Activated T-helper 9 cell treated with anti-CD3 and anti-CD28 coated beads, Interleukin-2, amount 50 U/mL, for 16 hours (primary cell): ENCODE data around the gene TUT1.
"Not testable (repeated sequence)": the region's sequence is repeated elsewhere in the genome, so short reads cannot be mapped to it uniquely, and the experiment has no call there.

Experiments
- DNase-seq: peaks from one replicate; pipeline ENCODE4 v3.0.0-alpha.2; 2020; ENCODE audit warnings: low read depth

Gene TUT1

GRCh38 chr11:62603776-62604299, 12.5 kb upstream of the TUT1 start:
- no peak for DNase-seq

GRCh38 chr11:62603072-62603408, 11.7 kb upstream of the TUT1 start:
- DNase-seq = no peak

DNA sequence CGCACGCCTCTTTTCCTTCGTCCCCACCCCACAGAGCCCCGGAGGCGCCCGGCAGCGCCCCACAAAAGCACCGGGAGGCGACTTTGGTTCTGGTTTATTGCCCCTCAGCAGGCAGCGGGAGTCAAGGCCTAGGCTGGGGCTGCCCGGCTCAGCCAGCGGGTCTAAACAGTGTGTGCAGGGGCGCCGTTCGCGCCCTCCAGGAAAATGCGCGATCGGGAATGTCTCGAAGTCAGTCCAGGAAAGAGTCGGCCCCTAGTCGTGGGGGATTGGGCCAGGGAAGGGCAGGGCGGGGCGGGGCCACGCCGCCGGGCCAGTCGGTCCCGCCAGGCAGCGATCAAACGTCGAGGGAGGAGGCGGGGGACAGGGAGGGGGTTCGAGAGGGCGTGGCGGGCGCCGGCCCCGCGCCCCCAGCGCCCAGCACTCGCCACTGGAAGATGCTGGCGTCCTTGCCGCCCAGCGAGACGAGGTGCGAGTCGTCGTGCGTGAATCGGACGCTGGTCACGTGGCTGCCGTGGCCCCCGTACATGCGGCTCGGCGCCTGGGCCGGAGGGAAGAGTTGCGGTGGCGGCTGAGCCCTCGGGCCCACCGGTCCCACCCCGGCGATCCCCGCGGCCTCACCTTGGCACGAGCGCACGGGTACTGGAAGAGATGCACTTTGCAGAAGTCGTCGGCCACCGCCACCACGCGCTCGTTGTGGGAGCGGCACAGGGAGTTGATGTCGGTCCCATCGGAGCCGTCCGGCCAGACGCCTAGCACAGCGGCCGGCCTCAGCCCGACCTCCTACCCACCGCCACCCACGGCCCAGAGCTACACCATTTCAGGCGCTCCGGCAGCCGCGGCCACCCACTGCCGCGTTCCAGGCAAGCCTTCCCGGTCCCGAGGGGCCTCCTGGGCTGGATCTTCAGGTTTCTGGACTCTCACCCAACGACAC, 11.1 kb upstream of the TUT1 start:
- DNase-seq = peak; percentile 32

DNA sequence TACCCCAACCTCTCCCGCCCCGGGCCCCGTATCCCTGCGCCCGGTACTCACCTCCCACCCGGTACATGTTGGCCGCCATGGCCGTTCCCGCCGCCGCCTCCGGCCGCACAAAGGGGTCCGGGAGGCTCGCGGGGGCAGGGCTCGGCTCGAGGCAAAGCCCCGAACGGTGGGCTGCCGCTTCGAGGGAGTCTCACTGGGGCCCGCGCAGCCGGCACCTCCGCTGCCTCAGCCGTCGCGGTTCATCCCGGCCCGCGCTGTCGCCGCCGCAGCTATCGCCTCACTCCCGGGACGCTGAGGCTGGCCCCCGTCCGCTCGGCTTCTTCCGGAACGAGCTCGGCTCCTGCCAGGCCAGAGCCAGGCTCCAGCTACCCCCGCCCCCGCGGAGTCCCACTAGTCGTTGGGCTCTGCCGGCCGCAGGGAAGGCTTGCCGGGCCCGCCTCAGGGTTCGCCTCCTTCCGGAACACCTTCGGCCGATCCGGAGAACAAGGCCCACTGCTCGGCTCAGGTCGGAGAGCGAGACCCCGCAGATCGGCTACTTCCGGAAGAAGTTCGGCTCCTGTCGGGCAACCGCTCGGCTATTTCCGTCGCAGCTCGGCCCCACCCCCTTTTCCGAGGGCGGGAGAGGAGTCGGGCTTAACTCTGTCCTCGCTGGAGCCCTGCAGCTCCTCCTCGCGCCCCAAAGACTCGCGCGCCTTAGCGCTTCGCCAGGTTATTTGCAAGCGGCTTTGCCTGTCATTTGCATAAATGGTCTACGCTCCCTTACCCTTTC, 10.2 kb upstream of the TUT1 start, which contains the start of gene MTA2:
TSS of gene MTA2 (minus strand) at position 494 of the 769 bp plus-strand sequence. CDS start at position 79, 415 bp downstream.
- DNase-seq = peak; percentile 99

DNA sequence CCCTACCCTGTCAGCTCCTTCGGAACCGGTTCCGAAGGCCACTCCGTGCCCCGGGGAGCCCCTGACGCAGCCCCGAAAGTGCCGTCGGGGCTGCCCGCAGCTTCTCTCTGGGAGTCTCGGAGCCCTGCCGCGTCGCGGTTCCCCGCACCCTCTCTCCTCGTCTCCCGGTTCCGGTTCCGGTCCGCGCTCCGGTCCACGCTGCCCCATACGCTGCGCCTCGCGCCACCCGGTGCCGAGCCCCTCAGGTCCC, 9.7 kb upstream of the TUT1 start:
- peak; percentile 41 for DNase-seq

DNA sequence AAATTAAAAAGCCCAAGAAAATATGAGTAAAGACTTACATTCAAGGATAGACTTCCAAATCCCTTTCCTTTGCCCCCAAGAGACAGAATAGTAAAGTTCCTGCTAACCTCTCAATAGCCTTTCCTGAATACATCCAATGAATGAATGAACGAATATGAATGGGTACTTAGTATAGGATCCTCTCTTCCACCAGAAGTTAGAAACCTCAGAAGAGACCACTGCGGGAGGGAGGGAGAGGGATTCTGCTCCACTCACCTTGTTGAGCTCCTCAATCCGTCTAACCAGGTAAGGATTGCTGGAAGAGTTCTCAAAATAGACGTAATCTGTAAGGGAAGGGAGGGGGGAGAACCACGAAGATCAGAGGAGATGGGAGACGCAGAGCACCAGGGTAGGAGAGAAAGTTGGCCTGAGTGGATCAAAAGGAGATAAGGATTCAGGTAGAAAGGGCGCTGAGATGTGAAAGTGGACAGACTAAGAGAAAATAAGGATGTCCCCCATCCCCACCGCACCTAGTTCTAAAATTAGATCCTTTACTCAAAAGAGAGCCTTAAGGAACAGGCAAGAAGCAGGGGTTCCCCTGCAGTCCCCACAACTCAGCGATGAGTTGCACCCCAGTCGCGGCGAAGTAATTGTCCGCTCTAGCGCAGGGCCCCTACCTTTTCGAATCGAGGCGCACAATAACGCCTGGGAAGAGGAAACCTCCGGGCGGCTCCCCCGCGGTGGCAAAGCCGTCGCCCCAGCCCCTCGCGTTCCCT, 9.2 kb upstream of the TUT1 start:
- no peak for DNase-seq

DNA sequence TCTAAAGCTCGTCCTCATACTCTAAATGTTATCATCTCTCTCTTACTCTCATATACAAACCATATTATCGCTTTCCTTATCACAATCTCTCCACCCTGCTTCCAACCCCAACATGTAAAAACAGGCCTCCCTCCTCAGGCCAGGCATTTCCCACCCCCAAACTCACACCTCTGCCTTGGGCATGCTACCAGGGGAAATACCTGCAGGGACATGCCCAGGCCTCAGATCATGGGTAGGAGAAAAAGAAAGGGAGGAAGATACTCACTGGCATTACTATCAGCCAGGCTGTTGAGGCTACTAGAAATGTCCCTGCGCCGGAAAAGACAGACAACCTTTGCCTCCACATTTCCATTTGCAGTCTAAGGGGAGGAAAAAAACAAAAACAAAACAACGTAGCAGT, 8.6 kb upstream of the TUT1 start:
- DNase-seq = no peak

GRCh38 chr11:62599069-62599696, 7.9 kb upstream of the TUT1 start:
- DNase-seq = peak; percentile 88

DNA sequence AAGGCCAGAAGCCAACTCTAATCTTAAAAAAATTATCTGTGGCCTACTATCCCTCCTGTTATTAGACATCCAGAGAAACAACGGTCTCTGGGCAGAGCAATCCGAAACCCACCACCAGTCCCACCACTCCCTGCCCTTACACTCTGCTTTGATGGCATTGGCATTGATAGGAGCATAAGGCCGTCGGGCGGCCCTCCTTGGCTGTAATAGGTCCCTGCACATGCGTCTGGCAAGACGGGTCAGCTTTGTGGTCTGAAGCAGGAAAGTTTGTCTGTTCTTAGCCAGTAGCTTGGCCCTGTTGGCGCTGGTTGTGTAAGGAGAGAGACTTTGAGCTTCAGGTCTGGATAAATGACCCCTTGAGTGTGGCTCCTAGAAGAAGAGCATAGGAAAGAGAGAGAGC, 3.8 kb upstream of the TUT1 start:
- DNase-seq = no peak

DNA sequence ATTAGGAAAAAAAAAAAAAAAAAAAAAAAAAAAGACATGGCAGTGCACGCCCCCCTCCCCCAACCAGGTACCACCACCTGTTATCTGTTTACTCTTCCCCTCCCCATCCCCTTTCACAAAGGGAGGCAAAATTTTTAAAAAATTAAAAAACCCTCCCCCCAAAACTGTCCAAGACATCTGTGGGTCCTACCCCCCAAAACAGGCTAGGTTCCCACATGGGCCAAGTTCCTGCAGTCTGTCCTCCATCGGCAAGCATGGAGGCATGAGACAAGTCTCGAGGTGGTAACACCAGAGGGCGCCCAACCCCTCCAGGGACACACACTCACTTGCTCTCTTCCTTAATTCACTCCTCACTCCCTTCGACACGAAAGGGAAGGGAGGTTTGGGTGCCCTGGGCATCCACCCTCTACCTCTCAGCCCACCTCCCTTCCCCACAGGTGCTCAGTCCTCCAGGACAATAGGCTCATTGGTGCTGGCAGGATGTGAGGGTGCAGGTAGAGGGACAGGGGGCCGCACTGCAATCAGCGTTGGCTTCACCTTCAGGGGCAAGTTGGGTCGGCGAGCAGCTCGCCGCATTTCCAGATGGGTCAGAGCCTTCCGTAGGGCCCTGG, 2.2 kb upstream of the TUT1 start:
- peak; percentile 61 for DNase-seq

DNA sequence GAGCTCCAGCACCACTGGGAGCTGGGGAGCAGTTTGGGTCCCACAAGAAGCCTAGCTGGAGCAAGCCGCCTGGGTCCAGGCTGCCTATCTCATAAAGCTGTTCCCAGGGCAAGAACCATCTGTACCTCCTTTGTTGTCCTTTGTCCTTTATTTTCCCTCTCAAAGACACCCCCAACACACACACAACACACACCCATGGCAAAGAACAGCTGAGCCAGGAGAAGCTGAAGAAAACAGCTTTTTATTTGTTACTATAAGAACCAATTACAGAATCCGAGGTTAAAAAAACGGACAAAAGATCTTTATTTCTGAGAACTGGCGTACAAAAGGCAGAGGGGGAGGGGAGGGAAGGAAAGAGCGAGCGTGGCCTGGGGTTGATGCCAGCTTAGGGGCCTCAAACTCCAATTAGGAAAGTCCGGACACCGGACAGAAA, 1.7 kb upstream of the TUT1 start:
- DNase-seq = no peak

GRCh38 chr11:62592146-62592815, 958 bp upstream of the TUT1 start:
- no peak for DNase-seq

DNA sequence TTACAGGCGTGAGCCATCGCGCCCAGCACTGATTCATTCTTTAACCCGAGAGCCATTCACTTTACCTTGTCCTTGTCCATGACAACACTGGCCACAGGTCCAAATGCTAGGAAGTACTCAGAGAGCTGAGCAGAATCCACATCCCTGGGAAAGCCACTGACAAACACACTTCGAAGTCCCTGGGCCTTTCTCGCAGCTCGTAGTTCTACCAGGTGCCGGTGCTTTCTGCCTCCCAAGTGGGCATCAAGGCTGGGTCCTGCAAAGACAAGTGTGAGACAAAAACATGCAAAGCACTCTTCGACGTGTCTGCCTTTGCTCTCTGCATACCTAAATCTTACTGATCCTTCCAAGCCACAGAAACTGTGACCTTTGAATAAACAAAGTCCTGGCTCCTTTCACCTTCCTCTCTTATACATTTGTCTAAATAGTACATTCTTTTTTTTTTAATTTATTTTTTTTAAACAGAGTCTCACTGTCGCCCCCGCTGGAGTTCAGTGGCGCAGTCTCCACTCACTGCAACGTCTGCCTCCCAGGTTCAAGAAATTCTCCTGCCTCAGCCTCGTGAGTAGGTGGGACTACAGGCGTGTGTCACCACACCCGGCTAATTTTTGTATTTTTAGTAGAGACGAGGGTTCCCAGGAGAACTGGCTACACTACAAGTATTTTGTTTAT, 2.2 kb downstream of the TUT1 start:
- DNase-seq = no peak

- DNase-seq = not testable (repeated sequence)
Observed at GRCh38 chr11:62585356-62585755, 6.0 kb downstream of the TUT1 start.

DNA sequence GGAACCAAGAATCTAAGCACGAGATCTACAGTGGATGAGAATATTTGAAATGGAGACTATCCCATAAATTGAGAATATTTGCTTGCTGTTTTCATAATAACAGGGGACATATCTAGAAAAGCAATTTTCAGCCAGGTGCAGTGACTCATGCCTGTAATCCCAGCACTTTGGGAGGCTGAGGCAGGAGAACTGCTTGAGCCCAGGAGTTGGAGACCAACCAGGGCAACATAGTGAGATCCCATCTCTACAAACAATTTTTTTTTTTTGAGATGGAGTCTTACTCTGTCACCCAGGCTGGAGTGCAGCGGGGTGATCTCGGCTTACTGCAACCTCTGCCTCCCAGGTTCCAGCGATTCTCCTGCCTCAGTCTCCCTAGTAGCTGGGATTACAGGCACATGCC, 9.6 kb downstream of the TUT1 start:
- not testable (repeated sequence) for DNase-seq

DNA sequence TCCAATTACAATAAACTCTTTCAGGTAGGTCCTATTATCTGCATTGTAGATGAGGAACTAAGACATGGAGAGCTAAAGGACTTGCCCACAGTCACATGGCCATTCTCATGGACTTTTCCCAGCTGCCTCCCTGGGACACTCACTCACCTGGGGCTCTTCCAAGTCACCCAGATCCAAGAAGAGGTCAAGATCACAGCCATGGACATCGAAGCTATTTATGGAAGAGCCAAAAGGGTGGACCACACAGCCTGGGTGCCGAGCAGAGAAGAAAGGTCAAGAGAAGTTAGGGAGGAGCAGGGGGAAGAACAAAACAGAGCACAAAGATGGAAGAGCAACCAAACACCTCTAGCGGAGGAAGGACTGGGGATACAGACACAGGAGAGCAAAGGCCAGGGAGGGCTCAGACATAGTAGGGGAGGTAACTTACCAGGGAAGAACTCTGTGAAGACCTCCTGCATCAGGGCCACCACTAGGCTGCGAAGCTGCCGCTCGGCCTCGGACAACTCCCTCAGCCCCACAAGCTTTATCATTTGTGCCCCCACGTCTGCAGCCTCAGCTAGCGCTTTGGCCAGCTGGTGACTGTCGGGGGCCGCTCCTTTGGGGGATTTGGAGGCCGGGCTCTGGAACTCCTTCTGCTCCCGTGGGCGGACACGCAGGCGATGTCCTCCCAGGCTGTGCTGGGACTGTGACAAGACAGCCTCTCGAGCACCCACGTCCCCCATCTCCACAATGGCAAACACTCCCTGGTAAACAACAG, 10.2 kb downstream of the TUT1 start:
- no peak for DNase-seq

DNA sequence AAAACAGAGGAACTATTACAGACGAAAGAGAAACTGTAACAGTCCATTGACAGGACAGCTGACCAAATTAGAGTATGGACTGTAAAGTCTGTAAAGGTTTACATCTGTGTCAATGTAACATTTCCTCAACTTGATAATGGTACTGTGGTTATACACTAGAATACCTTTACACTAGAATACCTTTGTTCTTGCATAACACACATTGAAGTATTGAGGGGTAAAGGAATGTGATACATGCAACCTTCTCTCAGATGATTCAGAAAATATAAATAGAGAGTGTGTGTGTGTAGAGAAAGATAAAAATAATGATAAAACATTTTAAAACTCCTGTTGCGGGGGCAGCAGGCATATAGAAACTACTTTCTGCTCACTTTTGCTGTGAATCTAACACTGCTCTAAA, 12.1 kb downstream of the TUT1 start:
- DNase-seq = no peak

DNA sequence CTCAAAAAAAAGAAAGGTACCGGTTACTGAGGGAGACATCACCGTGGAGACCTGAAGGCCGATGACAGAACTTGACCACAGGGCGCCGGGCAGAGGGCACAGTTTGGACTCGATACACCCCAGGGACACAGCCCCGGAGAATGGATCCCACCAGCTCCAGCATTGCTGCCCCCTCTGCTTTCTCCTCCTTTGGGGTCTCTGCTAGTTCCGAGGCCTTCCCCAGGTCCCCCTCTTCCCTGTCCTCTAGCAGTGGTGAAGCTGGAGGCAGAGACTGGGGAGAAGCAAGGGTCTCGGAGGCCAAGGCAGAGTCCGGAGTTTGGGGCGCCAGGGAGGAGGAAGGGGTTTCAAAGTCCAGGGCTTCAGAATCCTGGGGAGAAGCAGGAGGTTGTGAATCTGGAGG, 12.8 kb downstream of the TUT1 start:
- no peak for DNase-seq

GRCh38 chr11:62577046-62577714, 14.1 kb downstream of the TUT1 start:
- DNase-seq = no peak
